Measurements from ENCODE around the gene ATP1A1.

ATP1A1 gene

DNA sequence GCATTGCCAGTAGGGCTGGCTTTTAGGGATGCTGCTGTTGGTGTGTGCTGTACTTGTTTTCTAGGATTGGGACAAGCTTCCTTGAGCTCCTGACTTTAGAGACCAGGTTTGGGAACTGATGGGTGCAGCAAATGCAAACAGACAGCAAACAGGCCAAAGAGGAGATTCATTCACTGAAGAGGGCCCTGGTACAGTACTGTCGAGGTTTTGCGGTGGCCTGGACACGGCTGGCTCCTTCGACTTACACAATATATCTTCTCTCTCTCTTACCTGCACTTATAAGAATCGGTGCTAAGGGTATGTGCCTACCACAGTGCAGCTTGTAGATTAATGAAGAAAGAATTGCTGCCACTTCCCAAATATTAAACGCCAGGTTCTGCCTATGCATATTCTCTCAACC is 44.6 kb downstream of the ATP1A1 start (continued):
- TF ChIP-seq, protein P1, sequence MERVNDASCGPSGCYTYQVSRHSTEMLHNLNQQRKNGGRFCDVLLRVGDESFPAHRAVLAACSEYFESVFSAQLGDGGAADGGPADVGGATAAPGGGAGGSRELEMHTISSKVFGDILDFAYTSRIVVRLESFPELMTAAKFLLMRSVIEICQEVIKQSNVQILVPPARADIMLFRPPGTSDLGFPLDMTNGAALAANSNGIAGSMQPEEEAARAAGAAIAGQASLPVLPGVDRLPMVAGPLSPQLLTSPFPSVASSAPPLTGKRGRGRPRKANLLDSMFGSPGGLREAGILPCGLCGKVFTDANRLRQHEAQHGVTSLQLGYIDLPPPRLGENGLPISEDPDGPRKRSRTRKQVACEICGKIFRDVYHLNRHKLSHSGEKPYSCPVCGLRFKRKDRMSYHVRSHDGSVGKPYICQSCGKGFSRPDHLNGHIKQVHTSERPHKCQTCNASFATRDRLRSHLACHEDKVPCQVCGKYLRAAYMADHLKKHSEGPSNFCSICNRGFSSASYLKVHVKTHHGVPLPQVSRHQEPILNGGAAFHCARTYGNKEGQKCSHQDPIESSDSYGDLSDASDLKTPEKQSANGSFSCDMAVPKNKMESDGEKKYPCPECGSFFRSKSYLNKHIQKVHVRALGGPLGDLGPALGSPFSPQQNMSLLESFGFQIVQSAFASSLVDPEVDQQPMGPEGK (CRISPR knock-in tag; IDR thresholded peaks at IDR 0.05; ENCODE audit: borderline replicate concordance), result no peak
- TF ChIP-seq, protein P2, sequence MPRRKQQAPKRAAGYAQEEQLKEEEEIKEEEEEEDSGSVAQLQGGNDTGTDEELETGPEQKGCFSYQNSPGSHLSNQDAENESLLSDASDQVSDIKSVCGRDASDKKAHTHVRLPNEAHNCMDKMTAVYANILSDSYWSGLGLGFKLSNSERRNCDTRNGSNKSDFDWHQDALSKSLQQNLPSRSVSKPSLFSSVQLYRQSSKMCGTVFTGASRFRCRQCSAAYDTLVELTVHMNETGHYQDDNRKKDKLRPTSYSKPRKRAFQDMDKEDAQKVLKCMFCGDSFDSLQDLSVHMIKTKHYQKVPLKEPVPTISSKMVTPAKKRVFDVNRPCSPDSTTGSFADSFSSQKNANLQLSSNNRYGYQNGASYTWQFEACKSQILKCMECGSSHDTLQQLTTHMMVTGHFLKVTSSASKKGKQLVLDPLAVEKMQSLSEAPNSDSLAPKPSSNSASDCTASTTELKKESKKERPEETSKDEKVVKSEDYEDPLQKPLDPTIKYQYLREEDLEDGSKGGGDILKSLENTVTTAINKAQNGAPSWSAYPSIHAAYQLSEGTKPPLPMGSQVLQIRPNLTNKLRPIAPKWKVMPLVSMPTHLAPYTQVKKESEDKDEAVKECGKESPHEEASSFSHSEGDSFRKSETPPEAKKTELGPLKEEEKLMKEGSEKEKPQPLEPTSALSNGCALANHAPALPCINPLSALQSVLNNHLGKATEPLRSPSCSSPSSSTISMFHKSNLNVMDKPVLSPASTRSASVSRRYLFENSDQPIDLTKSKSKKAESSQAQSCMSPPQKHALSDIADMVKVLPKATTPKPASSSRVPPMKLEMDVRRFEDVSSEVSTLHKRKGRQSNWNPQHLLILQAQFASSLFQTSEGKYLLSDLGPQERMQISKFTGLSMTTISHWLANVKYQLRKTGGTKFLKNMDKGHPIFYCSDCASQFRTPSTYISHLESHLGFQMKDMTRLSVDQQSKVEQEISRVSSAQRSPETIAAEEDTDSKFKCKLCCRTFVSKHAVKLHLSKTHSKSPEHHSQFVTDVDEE (CRISPR knock-in tag; IDR thresholded peaks at IDR 0.05), result no peak
- TF ChIP-seq ZFP3 (CRISPR knock-in tag; IDR thresholded peaks at IDR 0.05) (no peak), TCF4 (CRISPR knock-in tag; IDR thresholded peaks at IDR 0.05; ENCODE audit: borderline replicate concordance) (no peak), GLIS3 (CRISPR knock-in tag; IDR thresholded peaks at IDR 0.05) (no peak), ISL1 (CRISPR knock-in tag; IDR thresholded peaks at IDR 0.05) (no peak)
- TF ChIP-seq, protein P3, sequence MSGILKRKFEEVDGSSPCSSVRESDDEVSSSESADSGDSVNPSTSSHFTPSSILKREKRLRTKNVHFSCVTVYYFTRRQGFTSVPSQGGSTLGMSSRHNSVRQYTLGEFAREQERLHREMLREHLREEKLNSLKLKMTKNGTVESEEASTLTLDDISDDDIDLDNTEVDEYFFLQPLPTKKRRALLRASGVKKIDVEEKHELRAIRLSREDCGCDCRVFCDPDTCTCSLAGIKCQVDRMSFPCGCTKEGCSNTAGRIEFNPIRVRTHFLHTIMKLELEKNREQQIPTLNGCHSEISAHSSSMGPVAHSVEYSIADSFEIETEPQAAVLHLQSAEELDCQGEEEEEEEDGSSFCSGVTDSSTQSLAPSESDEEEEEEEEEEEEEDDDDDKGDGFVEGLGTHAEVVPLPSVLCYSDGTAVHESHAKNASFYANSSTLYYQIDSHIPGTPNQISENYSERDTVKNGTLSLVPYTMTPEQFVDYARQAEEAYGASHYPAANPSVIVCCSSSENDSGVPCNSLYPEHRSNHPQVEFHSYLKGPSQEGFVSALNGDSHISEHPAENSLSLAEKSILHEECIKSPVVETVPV (CRISPR knock-in tag; IDR thresholded peaks at IDR 0.05), result no peak

DNA sequence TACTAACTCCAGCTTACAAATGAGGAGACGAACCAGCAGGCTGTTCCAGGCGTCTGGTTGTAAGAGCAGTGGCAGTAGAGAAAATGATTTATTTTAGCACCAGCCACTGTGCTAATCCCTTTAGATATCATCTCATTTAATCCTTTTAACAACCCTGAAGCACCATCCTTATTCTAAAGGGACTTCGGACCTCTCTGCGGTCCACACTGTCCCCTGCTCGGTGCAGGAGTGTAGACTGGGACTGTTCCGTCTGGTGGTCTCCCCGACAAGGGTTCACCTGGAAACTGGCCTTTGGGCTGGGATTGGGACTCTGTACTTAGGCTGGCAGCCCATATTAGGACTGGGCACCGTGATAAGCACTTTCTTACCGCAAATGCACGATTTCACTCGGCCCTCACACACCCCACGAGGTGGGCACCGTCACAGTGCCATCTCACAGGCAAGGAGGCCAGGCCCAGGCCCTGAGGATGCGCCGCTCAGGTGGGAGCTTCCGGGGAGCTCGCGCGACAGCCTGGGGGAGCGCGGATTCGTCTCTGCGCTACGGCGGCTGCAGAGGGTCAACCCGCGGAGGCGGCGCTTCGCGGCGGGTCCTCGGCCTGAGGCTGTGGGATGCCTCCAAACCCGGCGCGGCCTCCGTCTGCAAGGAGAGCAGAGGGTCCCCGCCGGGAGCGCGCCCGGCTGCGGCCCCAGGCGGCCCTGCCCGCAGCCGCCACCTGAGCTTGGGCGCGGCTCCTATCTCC is 45.2 kb downstream of the ATP1A1 start:
- ATAC-seq, result peak; percentile 91
- no peak for TF ChIP-seq POU6F1 (CRISPR knock-in tag; IDR thresholded peaks at IDR 0.05; ENCODE audit: borderline replicate concordance, low read depth)
- peak; percentile 82 for TF ChIP-seq ZFP3 (CRISPR knock-in tag; IDR thresholded peaks at IDR 0.05)

DNA sequence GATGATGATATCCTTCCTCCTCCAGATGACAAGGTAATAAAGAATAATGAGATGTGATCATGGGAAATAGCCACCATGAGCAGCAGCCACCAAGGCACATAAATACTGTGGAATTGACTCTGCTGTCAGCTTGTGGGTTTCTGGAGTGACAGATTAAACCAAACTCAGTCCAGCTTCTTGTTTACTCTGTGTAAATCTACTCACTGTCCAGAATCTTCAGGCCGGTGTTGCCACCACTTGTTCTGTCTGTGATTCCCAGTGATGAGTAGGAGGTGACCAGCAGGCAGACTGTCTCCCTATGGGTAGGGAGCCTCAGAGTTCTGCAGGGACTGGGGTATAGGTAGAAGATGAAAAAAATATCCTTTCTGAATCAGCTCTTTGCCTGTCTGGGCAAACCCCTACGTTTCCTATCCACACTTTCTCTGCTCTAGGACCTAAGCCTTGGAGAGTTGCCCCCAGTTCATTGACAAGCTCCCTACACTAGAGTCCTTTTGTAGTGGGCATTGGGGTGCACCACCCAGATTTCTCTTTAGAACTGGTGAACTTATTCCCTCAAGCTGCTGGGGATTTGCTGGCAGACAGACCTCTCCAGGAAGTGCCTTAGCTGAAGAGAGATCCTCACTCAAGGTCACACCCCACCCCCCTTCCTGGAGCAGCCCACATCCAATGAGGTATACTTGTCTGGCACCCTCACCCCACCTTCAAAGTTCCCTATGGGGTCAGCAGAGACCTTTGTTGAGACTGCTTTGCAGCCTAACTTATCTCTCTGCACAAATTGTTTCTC is 47.6 kb downstream of the ATP1A1 start:
- no peak for ATAC-seq
- TF ChIP-seq ARNTL (CRISPR knock-in tag; IDR thresholded peaks at IDR 0.05; ENCODE audit: borderline replicate concordance, low read depth) (no peak), ZFP3 (CRISPR knock-in tag; IDR thresholded peaks at IDR 0.05) (no peak)

- TF ChIP-seq ARNTL (CRISPR knock-in tag; IDR thresholded peaks at IDR 0.05; ENCODE audit: borderline replicate concordance, low read depth), result no peak
- TF ChIP-seq ZNF70 (CRISPR knock-in tag; IDR thresholded peaks at IDR 0.05), result no peak
- no peak for TF ChIP-seq ZNF565 (CRISPR knock-in tag; conservative IDR thresholded peaks at IDR 0.05; ENCODE audit: low read depth)
- no peak for TF ChIP-seq PPARA (CRISPR knock-in tag; IDR thresholded peaks at IDR 0.05; ENCODE audit: borderline replicate concordance)
- no peak for TF ChIP-seq TCF4 (CRISPR knock-in tag; IDR thresholded peaks at IDR 0.05; ENCODE audit: borderline replicate concordance)
- no peak for TF ChIP-seq ZNF8 (CRISPR knock-in tag; IDR thresholded peaks at IDR 0.05)
- ATAC-seq, result no peak
Observed at GRCh38 chr1:116424438-116424837, 51.4 kb downstream of the ATP1A1 start.

DNA sequence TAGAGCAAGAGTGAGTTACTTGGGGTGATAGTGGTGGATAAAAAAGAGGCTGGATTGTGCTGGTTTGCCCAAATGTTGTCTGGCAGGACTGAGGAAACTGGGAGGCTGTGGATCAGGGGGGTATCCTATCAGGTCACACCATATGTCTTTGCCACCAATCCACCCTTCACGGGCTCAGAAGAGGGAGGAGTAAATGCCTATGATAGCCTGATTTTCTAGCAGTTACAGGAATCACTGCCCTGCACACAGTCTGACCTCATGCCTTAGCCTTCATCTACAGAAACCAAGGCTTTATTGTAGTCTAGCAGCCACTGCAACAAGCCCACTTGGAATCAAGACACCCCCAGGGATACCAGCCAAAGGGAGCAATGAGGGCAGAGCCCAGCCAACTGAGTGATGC is 51.8 kb downstream of the ATP1A1 start:
- no peak for ATAC-seq
- no peak for TF ChIP-seq PPARA (CRISPR knock-in tag; IDR thresholded peaks at IDR 0.05; ENCODE audit: borderline replicate concordance)

GRCh38 chr1:116425987-116426386 is 52.9 kb downstream of the ATP1A1 start:
- no peak for ATAC-seq

More at GRCh38 chr1:116425987-116426386, 52.9 kb downstream of the ATP1A1 start:
- TF ChIP-seq PPARA (CRISPR knock-in tag; IDR thresholded peaks at IDR 0.05; ENCODE audit: borderline replicate concordance) (no peak), OSR1 (CRISPR knock-in tag; IDR thresholded peaks at IDR 0.05) (no peak), GLIS3 (CRISPR knock-in tag; IDR thresholded peaks at IDR 0.05) (no peak), ISL1 (CRISPR knock-in tag; IDR thresholded peaks at IDR 0.05) (no peak), RARB (CRISPR knock-in tag; IDR thresholded peaks at IDR 0.05) (no peak)
